Neural cell (in vitro differentiated cells): Measurements from ENCODE around the gene STYXL1.
"Not testable (repeated sequence)": the region's sequence is repeated elsewhere in the genome, so short reads cannot be mapped to it uniquely, and the experiment has no call there.

Experiments
- EP300 ChIP-seq: fragments of 450-650 bp; conservative IDR thresholded peaks from 2 replicates; pipeline ENCODE4 v1.6.1; 2014; ENCODE audit warnings: antibody characterized with exemption, mild to moderate bottlenecking, moderate library complexity; ENCODE audit not compliant: poor library complexity, severe bottlenecking
- TAF1 ChIP-seq: IDR thresholded peaks from 2 replicates; pipeline ENCODE4 v1.6.1; 2012; ENCODE audit warnings: low read depth
- TF ChIP-seq, protein P1 (sequence below): fragments of 450-650 bp; IDR thresholded peaks from 2 replicates; pipeline ENCODE4 v1.5.1; 2014; ENCODE audit warnings: antibody characterized with exemption, mild to moderate bottlenecking, moderate library complexity; ENCODE audit not compliant: poor library complexity, severe bottlenecking

DNA sequence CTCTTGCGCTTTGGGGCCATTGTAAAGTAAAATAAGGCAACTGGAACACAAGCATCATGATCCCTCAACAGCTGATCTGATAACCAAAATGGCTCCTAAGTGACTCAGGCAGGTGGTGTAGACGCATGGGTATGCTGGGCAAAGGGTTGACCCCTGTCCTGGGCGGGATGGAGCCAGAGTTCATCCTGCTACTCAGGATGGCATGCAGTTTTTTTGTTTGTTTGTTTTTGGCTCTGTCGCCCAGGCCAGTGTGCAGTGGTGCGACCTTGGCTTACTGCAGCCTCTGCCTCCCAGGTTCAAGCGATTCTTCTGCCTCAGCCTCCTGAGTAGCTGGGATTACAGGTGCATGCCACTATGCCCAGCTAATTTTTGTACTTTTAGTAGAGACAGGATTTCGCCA lies 10.9 kb upstream of the STYXL1 start:
- TF ChIP-seq, protein P1, sequence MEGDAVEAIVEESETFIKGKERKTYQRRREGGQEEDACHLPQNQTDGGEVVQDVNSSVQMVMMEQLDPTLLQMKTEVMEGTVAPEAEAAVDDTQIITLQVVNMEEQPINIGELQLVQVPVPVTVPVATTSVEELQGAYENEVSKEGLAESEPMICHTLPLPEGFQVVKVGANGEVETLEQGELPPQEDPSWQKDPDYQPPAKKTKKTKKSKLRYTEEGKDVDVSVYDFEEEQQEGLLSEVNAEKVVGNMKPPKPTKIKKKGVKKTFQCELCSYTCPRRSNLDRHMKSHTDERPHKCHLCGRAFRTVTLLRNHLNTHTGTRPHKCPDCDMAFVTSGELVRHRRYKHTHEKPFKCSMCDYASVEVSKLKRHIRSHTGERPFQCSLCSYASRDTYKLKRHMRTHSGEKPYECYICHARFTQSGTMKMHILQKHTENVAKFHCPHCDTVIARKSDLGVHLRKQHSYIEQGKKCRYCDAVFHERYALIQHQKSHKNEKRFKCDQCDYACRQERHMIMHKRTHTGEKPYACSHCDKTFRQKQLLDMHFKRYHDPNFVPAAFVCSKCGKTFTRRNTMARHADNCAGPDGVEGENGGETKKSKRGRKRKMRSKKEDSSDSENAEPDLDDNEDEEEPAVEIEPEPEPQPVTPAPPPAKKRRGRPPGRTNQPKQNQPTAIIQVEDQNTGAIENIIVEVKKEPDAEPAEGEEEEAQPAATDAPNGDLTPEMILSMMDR = not testable (repeated sequence)
- not testable (repeated sequence) for TF ChIP-seq TAF1, EP300
